Lower leg skin (tissue), 3 donors: Measurements from ENCODE around the gene WDR27.

Source experiments
- POLR2A ChIP-seq, 2 donors: fragments of 450-650 bp; IDR thresholded peaks; one replicate each; pipeline ENCODE4 v1.6.1; 2016 to 2017; ENCODE audit warnings: antibody characterized with exemption in 2 of 2, mild to moderate bottlenecking in 1 of 2, moderate library complexity in 1 of 2
- TF ChIP-seq, protein P1 (sequence below), 3 donors: fragments of 450-650 bp; IDR thresholded peaks; one replicate each; pipeline ENCODE4 v1.5.1; 2016; ENCODE audit warnings: antibody characterized with exemption in 3 of 3, mild to moderate bottlenecking in 3 of 3, moderate library complexity in 2 of 3

DNA sequence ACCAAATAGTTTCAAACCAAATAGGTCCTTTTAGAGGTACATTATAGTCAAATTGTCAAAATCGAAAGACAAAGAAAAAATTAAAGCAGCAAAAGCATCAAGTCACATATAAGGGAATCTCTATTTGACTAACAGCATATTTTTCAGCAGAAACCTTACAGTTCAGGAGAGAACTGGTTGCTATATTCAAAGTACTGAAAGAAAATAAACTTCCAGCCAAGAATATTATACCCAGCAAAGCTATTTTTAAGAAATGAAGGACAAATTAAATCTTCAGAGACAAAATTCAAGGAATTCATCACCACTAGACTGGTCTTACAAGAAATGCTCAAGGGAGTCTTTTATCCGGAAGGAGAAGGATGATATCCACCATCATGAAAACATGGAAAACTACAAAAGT lies 16.0 kb downstream of the WDR27 start:
- TF ChIP-seq, protein P1, sequence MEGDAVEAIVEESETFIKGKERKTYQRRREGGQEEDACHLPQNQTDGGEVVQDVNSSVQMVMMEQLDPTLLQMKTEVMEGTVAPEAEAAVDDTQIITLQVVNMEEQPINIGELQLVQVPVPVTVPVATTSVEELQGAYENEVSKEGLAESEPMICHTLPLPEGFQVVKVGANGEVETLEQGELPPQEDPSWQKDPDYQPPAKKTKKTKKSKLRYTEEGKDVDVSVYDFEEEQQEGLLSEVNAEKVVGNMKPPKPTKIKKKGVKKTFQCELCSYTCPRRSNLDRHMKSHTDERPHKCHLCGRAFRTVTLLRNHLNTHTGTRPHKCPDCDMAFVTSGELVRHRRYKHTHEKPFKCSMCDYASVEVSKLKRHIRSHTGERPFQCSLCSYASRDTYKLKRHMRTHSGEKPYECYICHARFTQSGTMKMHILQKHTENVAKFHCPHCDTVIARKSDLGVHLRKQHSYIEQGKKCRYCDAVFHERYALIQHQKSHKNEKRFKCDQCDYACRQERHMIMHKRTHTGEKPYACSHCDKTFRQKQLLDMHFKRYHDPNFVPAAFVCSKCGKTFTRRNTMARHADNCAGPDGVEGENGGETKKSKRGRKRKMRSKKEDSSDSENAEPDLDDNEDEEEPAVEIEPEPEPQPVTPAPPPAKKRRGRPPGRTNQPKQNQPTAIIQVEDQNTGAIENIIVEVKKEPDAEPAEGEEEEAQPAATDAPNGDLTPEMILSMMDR (IDR thresholded peaks at IDR 0.05), result no peak
- no peak for TF ChIP-seq POLR2A (IDR thresholded peaks at IDR 0.05)
